Measurements from ENCODE around the gene ZFP57. TPM values are rescaled to one million over a fixed set of nuclear protein-coding genes. Genes with fewer than 3 reads are reported as not detected.

The ZFP57 gene
- total RNA-seq, 1 experiment from 2014 or later, result not detected

DNA sequence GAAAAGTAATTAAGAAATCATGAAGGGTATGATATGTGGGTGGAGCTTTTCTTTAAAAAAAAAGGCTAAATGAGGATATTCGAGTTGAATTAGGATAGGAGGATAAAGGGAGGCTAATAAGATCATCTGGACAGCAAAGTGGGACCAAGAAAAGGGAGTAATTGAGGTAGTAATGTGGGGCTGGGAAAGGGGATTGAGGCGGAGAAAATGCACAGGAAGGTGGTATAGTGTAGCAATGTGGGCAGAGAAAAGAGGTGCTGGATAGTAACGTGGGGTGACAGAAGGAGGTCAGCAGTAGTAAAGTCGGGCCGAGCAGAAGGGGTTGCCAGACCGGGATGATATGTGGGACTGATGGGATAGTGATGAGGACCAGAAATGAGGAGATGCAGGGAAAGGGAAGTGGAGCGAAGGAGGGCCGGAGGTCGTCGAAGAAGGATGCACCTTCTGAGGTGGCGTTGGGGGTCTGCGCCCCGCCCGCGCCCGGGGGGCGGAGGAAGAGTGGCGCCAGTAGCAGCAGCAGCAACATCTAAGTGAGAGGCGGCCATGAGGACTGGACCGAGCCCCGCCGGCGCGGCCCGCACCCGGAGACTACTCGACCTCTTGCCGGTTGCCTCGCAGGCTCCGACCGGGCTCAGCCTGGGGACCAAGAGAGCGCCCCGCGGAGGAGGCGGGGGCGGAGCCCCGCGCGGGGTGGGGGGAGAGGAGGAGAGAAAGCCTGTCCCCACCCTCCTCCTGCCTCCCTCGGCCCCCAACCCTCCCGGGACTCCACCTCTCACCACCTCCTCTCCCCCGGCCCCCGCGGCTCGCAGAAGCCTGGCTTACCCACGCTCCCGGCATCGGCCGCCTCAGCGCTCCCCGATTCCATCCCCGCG, 48.9 kb downstream of the ZFP57 start:
- H2AFZ ChIP-seq (ENCODE audit: low read length), result peak overlapping the region; percentile 94
- no peaks in the 10 kb centered on the region for H3K9me3 ChIP-seq (ENCODE audit: low read length)
- ChIA-PET CTCF (interaction anchor here (0.5 to 2.0 kb wide), 4 partner anchors 16 to 471 kb away, joined by 3 to 16 read pairs (median 7); no protein-coding TSS in a partner anchor), POLR2A (ENCODE audit: unreplicated experiment) (interaction anchor here (0.6 kb wide), 1 partner anchor 16 kb away, joined by 14 read pairs; no protein-coding TSS in a partner anchor)
- peak; percentile 10 for DNase-seq
- peak overlapping the region; percentile 95 for H3K4me3 ChIP-seq (ENCODE audit: low read length)
- intact Hi-C loops (cut with micrococcal nuclease), result loop anchor here (2.0 kb wide), 1 partner anchor 19 kb away; no protein-coding TSS in a partner anchor
- no TSS peak for BruUV-seq (replicated peaks)
- H3K4me2 ChIP-seq (ENCODE audit: low read length), result peak overlapping the region; percentile 90
- no peak overlapping the region for H3K27ac ChIP-seq (ENCODE audit: low read length)
- peaks cover 20% of the 10 kb centered on the region for H3K4me1 ChIP-seq (ENCODE audit: insufficient read depth, low read length)
- H3K27me3 ChIP-seq (ENCODE audit: low read length), result no peaks in the 10 kb centered on the region
- no peaks in the 10 kb centered on the region for H3K79me2 ChIP-seq (ENCODE audit: low read length)
- H3K9ac ChIP-seq (ENCODE audit: low read length), result peak overlapping the region; percentile 48
- no peaks in the 10 kb centered on the region for H3K9me2 ChIP-seq (replicated peaks; ENCODE audit: low read length)
- H3K36me3 ChIP-seq (ENCODE audit: low read depth, low read length), result no peaks in the 10 kb centered on the region
- peak; percentile 17 for ATAC-seq
- TF ChIP-seq EZH2phosphoT487 (IDR thresholded peaks at IDR 0.05; ENCODE audit: borderline replicate concordance, low read length), result no peak
- TF ChIP-seq, protein P1, sequence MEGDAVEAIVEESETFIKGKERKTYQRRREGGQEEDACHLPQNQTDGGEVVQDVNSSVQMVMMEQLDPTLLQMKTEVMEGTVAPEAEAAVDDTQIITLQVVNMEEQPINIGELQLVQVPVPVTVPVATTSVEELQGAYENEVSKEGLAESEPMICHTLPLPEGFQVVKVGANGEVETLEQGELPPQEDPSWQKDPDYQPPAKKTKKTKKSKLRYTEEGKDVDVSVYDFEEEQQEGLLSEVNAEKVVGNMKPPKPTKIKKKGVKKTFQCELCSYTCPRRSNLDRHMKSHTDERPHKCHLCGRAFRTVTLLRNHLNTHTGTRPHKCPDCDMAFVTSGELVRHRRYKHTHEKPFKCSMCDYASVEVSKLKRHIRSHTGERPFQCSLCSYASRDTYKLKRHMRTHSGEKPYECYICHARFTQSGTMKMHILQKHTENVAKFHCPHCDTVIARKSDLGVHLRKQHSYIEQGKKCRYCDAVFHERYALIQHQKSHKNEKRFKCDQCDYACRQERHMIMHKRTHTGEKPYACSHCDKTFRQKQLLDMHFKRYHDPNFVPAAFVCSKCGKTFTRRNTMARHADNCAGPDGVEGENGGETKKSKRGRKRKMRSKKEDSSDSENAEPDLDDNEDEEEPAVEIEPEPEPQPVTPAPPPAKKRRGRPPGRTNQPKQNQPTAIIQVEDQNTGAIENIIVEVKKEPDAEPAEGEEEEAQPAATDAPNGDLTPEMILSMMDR (conservative IDR thresholded peaks at IDR 0.05; ENCODE audit: low read depth, low read length), result no peak
- H4K20me1 ChIP-seq (ENCODE audit: low read length), result no peaks in the 10 kb centered on the region
- H3F3A ChIP-seq (ENCODE audit: low read length, unreplicated experiment), result no peaks in the 10 kb centered on the region

DNA sequence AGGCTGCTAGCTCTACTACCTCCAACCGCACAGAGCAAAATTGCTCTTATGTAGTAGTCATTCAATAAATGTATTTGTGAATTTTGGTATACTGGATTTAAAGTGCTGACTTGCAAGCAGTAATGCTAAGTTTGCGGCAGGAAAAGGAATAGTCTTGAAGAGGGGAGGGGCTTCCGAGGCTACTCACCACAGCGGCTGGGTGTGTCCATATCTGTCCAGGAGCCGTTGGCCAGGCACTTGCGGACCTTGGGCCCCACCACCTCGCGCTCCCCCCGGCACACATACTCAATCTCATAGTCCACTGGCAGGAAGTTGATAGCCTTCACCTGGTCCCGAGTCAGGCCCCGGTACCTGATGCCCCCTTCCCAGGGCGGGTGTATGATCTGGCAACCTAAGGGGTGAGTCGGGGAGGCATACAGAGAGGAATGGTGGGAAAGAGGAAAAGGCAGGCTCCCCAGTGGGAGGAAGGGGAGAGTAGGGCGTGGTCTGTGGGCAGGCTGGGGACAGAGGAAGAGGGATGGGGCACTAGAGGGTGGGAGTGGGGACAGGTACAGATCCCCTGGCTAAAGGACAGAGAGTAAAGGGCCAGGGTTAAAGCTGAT, 49.6 kb downstream of the ZFP57 start:
- H3K79me2 ChIP-seq (ENCODE audit: low read length), result no peaks in the 10 kb centered on the region
- H3K9me3 ChIP-seq (ENCODE audit: low read length), result no peaks in the 10 kb centered on the region
- CTCF ChIA-PET, result no interaction called here
- no peaks in the 10 kb centered on the region for H4K20me1 ChIP-seq (ENCODE audit: low read length)
- H3K4me2 ChIP-seq (ENCODE audit: low read length), result peak overlapping the region; percentile 90; the same call in 1 of the 2 replicates
- POLR2A ChIA-PET (ENCODE audit: unreplicated experiment), result no interaction called here
- no TSS peak for BruUV-seq (replicated peaks)
- DNase-seq (no peak), ATAC-seq (no peak)
- H3F3A ChIP-seq (ENCODE audit: low read length, unreplicated experiment), result no peaks in the 10 kb centered on the region
- intact Hi-C loops (cut with micrococcal nuclease), result no loop called here
- peak overlapping the region; percentile 95; the same call in 1 of the 2 replicates for H3K4me3 ChIP-seq (ENCODE audit: low read length)
- H3K9me2 ChIP-seq (replicated peaks; ENCODE audit: low read length), result no peaks in the 10 kb centered on the region
- no peak overlapping the region for H3K9ac ChIP-seq (ENCODE audit: low read length)
- H3K27ac ChIP-seq (ENCODE audit: low read length), result no peak overlapping the region
- TF ChIP-seq EZH2 (IDR thresholded peaks at IDR 0.05; ENCODE audit: low read length, unreplicated experiment) (no peak), EZH2phosphoT487 (IDR thresholded peaks at IDR 0.05; ENCODE audit: borderline replicate concordance, low read length) (no peak)
- TF ChIP-seq, protein P1 (conservative IDR thresholded peaks at IDR 0.05; ENCODE audit: low read depth, low read length), result no peak
- H3K36me3 ChIP-seq (ENCODE audit: low read depth, low read length), result no peaks in the 10 kb centered on the region
- H3K4me1 ChIP-seq (ENCODE audit: insufficient read depth, low read length), result peaks cover 20% of the 10 kb centered on the region
- H2AFZ ChIP-seq (ENCODE audit: low read length), result no peak overlapping the region
- H3K27me3 ChIP-seq (ENCODE audit: low read length), result no peaks in the 10 kb centered on the region
